Activated T-helper 2 cell treated with anti-CD3 and anti-CD28 coated beads, Interferon-gamma antibody, Interleukin-2, Interleukin-4, amounts not matched to agents 10 μg/mL and 5 μg/mL and 100 μg/mL, durations not matched to agents 14 hours and 24 hours and 36 hours (primary cell): ENCODE results near the gene PRUNE2. TPM values are rescaled to one million over a fixed set of nuclear protein-coding genes. Genes with fewer than 3 reads are reported as not detected.

Experiments
- DNase-seq: peaks from one replicate; pipeline ENCODE4 v3.0.0; 2021; ENCODE audit warnings: low spot score
- H3K27ac Mint-ChIP-seq: one replicate; pipeline ENCODE4 v1.8.0; 2021; ENCODE audit warnings: mixed read lengths
- H3K27me3 Mint-ChIP-seq: one replicate; pipeline ENCODE4 v1.8.0; 2021; ENCODE audit warnings: low read depth, mixed read lengths
- H3K36me3 Mint-ChIP-seq: one replicate; pipeline ENCODE4 v1.8.0; 2021; ENCODE audit warnings: low read depth, mixed read lengths
- H3K4me1 Mint-ChIP-seq: one replicate; pipeline ENCODE4 v1.8.0; 2021; ENCODE audit warnings: low read depth, mixed read lengths
- H3K4me3 Mint-ChIP-seq: one replicate; pipeline ENCODE4 v1.8.0; 2021; ENCODE audit warnings: low read depth, mild to moderate bottlenecking, moderate library complexity, mixed read lengths
- H3K9me3 Mint-ChIP-seq: one replicate; pipeline ENCODE4 v1.8.0; 2021; ENCODE audit warnings: mixed read lengths
- intact Hi-C: fragments of 100-400 bp; cut with micrococcal nuclease; formaldehyde crosslinking; loops from one replicate; pipeline ENCODE4 v1.15.1; 2023
- total RNA-seq: library from RNA; stranded (reverse); gene quantifications from 2 replicates; pipeline ENCODE4 v1.2.3, GENCODE V29; 2022

PRUNE2 gene
- total RNA-seq, 1 donor from 2014 or later: 0.27 TPM

GRCh38 chr9:76703270-76703669 lies 202.6 kb downstream of the PRUNE2 start:
- H3K4me1 Mint-ChIP-seq: peaks cover 7% of the 10 kb centered on the region
- no peaks in the 10 kb centered on the region for H3K9me3 Mint-ChIP-seq
- no peak overlapping the region for H3K27ac Mint-ChIP-seq
- intact Hi-C loops: loop anchor here (2.0 to 5.0 kb wide), 3 partner anchors 14 to 1436 kb away; no protein-coding TSS in a partner anchor
- no peaks in the 10 kb centered on the region for H3K36me3 Mint-ChIP-seq
- peaks cover 20% of the 10 kb centered on the region for H3K27me3 Mint-ChIP-seq
- no peak overlapping the region for H3K4me3 Mint-ChIP-seq
- no peak for DNase-seq

- H3K27ac Mint-ChIP-seq: no peak overlapping the region
- H3K36me3 Mint-ChIP-seq: no peaks in the 10 kb centered on the region
- intact Hi-C loops: loop anchor here (2.0 to 5.0 kb wide), 3 partner anchors 13 to 1434 kb away; no protein-coding TSS in a partner anchor
- peaks cover 7% of the 10 kb centered on the region for H3K4me1 Mint-ChIP-seq
- peaks cover 18% of the 10 kb centered on the region for H3K27me3 Mint-ChIP-seq
- H3K9me3 Mint-ChIP-seq: no peaks in the 10 kb centered on the region
- no peak for DNase-seq
- H3K4me3 Mint-ChIP-seq: no peak overlapping the region
Measured at GRCh38 chr9:76701441-76702039, 204.4 kb downstream of the PRUNE2 start.

- no peak overlapping the region for H3K27ac Mint-ChIP-seq
- no peaks in the 10 kb centered on the region for H3K36me3 Mint-ChIP-seq
- H3K4me3 Mint-ChIP-seq: no peak overlapping the region
- peaks cover 16% of the 10 kb centered on the region for H3K27me3 Mint-ChIP-seq
- intact Hi-C loops: loop anchor here (5.0 kb wide), 2 partner anchors 44 to 1434 kb away; no protein-coding TSS in a partner anchor
- DNase-seq: no peak
- H3K4me1 Mint-ChIP-seq: peaks cover 7% of the 10 kb centered on the region
- no peaks in the 10 kb centered on the region for H3K9me3 Mint-ChIP-seq
Measured at GRCh38 chr9:76700916-76701315, 205.0 kb downstream of the PRUNE2 start.

- no peaks in the 10 kb centered on the region for H3K36me3 Mint-ChIP-seq
- DNase-seq: no peak
- intact Hi-C loops: loop anchor here (5.0 kb wide), 2 partner anchors 43 to 1433 kb away; no protein-coding TSS in a partner anchor
- no peaks in the 10 kb centered on the region for H3K9me3 Mint-ChIP-seq
- H3K27me3 Mint-ChIP-seq: peaks cover 21% of the 10 kb centered on the region
- no peak overlapping the region for H3K27ac Mint-ChIP-seq
- H3K4me3 Mint-ChIP-seq: no peak overlapping the region
- H3K4me1 Mint-ChIP-seq: peaks cover 7% of the 10 kb centered on the region
Measured at GRCh38 chr9:76699971-76700370, 205.9 kb downstream of the PRUNE2 start.

GRCh38 chr9:76697554-76697953 lies 208.4 kb downstream of the PRUNE2 start:
- H3K27me3 Mint-ChIP-seq: peaks cover 22% of the 10 kb centered on the region
- no peaks in the 10 kb centered on the region for H3K9me3 Mint-ChIP-seq
- H3K4me3 Mint-ChIP-seq: no peak overlapping the region
- intact Hi-C loops: no loop called here
- no peak for DNase-seq
- no peak overlapping the region for H3K27ac Mint-ChIP-seq
- H3K4me1 Mint-ChIP-seq: no peaks in the 10 kb centered on the region
- no peaks in the 10 kb centered on the region for H3K36me3 Mint-ChIP-seq

GRCh38 chr9:76697081-76697480 lies 208.8 kb downstream of the PRUNE2 start:
- Mint-ChIP-seq H3K27me3 (peaks cover 27% of the 10 kb centered on the region), H3K9me3 (no peaks in the 10 kb centered on the region), H3K36me3 (no peaks in the 10 kb centered on the region), H3K4me1 (peaks cover 3% of the 10 kb centered on the region), H3K27ac (no peak overlapping the region), H3K4me3 (no peak overlapping the region)
- intact Hi-C loops: no loop called here
- no peak for DNase-seq

- H3K27me3 Mint-ChIP-seq: peaks cover 39% of the 10 kb centered on the region
- H3K4me1 Mint-ChIP-seq: peaks cover 10% of the 10 kb centered on the region
- no peak overlapping the region for H3K4me3 Mint-ChIP-seq
- H3K9me3 Mint-ChIP-seq: no peaks in the 10 kb centered on the region
- intact Hi-C loops: no loop called here
- DNase-seq: no peak
- H3K27ac Mint-ChIP-seq: no peak overlapping the region
- H3K36me3 Mint-ChIP-seq: no peaks in the 10 kb centered on the region
Measured at GRCh38 chr9:76693912-76694311, 212.0 kb downstream of the PRUNE2 start.

- Mint-ChIP-seq H3K9me3 (no peaks in the 10 kb centered on the region), H3K27me3 (peaks cover 42% of the 10 kb centered on the region), H3K4me1 (peaks cover 23% of the 10 kb centered on the region), H3K4me3 (peak overlapping the region; percentile 75), H3K27ac (no peak overlapping the region), H3K36me3 (no peaks in the 10 kb centered on the region)
- no peak for DNase-seq
- intact Hi-C loops: no loop called here
Measured at GRCh38 chr9:76692458-76693129, 213.3 kb downstream of the PRUNE2 start.

GRCh38 chr9:76691517-76692313 lies 214.2 kb downstream of the PRUNE2 start:
- Mint-ChIP-seq H3K4me3 (peak overlapping the region; percentile 75), H3K4me1 (peaks cover 28% of the 10 kb centered on the region), H3K9me3 (no peaks in the 10 kb centered on the region), H3K27ac (no peak overlapping the region), H3K36me3 (no peaks in the 10 kb centered on the region), H3K27me3 (peaks cover 39% of the 10 kb centered on the region)
- no peak for DNase-seq
- intact Hi-C loops: no loop called here

GRCh38 chr9:76690973-76691370 lies 214.9 kb downstream of the PRUNE2 start:
- Mint-ChIP-seq H3K27me3 (peaks cover 39% of the 10 kb centered on the region), H3K9me3 (no peaks in the 10 kb centered on the region), H3K36me3 (no peaks in the 10 kb centered on the region), H3K4me3 (no peak overlapping the region), H3K4me1 (peaks cover 28% of the 10 kb centered on the region), H3K27ac (no peak overlapping the region)
- DNase-seq: no peak
- intact Hi-C loops: no loop called here

- DNase-seq: no peak
- intact Hi-C loops: no loop called here
- Mint-ChIP-seq H3K4me3 (no peak overlapping the region), H3K36me3 (no peaks in the 10 kb centered on the region), H3K4me1 (peaks cover 28% of the 10 kb centered on the region), H3K27me3 (peaks cover 36% of the 10 kb centered on the region), H3K27ac (no peak overlapping the region), H3K9me3 (no peaks in the 10 kb centered on the region)
Measured at GRCh38 chr9:76690246-76690972, 215.5 kb downstream of the PRUNE2 start.

GRCh38 chr9:76688471-76689238 lies 217.3 kb downstream of the PRUNE2 start:
- no peak overlapping the region for H3K4me3 Mint-ChIP-seq
- H3K27ac Mint-ChIP-seq: no peak overlapping the region
- H3K27me3 Mint-ChIP-seq: peaks cover 29% of the 10 kb centered on the region
- peaks cover 28% of the 10 kb centered on the region for H3K4me1 Mint-ChIP-seq
- no peaks in the 10 kb centered on the region for H3K36me3 Mint-ChIP-seq
- no peaks in the 10 kb centered on the region for H3K9me3 Mint-ChIP-seq
- no peak for DNase-seq
- intact Hi-C loops: loop anchor here (2.0 kb wide), 1 partner anchor 14 kb away; no protein-coding TSS in a partner anchor
